HG02973 (cell line): ENCODE measurements around the gene KLHDC1.
"Not testable (repeated sequence)": the region's sequence is repeated elsewhere in the genome, so short reads cannot be mapped to it uniquely, and the experiment has no call there.

Source experiments
- ATAC-seq: cut with Tn5 transposase; IDR thresholded peaks from one replicate; pipeline ENCODE4 v1.9.1; 2021; ENCODE audit warnings: moderate library complexity; ENCODE audit not compliant: unreplicated experiment

The KLHDC1 gene

DNA sequence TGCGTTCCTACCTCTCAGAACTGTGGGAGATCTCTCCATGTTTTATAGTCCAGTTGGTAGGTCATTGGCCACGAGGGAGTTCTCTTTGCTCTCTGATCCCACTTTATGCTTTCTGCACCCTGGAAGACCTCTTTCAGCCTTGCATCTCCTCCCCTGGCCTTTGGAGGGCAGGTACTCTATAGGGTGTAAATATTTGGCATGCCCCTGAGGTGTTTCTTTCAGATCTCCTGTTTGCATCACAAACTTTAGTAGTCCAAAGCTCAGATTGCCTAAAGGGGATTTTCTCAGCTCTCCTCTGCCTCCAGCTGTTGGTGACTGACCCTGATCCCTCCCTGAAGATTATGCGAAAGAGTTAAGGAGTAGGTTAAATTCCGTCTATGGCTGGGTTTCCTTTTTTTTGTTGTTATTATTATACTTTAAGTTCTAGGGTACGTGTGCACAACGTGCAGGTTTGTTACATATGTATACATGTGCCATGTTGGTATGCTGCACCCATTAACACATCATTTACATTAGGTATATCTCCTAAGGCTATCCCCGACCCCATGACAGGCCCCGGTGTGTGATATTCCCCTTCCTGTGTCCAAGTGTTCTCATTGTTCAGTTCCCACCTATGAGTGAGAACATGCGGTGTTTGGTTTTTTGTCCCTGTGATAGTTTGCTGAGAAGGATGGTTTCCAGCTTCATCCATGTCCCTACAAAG, 29.0 kb downstream of the KLHDC1 start:
- not testable (repeated sequence) for ATAC-seq

DNA sequence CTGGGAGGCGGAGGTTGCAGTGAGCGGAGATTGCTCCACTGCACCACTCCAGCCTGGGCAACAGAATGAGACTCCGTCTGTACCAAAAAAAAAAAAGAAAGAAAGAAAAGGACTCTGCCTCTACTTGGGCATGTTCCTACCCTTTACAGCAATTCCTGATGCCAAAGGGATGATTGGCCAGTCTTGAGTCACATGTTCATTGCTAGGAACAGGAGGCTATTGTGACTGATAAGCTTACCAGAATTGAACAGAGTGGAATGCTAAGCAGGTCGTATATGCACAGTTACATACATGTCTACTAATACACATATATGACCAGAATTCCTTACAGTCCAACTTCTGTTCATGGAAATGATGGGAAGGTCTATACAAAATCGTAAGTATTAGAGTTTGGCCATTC, 34.3 kb downstream of the KLHDC1 start:
- no peak for ATAC-seq

DNA sequence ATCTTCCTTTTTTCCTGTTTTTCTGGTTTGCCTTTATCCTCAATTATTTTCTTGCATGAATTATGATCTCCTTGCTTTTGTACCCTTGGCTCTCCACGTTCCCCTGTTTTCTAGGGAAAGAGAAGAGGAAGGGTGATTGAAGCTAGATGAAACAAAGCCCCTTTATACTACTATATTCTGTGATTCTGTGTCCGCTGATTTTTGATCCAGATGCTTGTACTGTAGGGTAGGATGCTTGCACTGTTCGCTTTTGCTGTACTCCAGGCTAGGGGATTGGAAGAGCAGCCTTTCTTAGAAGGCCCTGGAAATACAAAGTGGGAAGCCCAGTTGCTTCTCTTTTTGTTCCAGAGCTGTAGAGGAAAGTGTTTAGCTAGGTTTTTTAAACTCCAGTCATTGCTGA, 40.0 kb downstream of the KLHDC1 start:
- ATAC-seq, result no peak

DNA sequence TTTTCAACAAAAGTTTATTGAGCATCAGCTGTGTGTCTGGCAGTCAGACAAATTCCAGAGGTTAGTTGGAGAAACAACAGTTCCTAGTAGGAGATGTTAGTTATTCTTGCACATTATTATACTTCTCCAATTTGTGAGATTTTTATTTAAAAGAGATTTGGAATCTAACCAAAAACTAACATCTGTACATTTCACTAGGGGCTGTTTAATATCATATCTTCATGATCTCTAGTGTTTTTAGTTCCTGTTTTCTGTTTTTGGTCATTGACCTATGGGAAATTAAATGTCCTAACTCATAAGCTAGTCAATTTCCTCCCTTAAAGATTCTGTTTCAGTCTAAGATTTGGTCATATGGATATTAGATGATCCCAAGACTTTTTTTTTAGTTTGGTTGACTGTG, 40.9 kb downstream of the KLHDC1 start:
- no peak for ATAC-seq

DNA sequence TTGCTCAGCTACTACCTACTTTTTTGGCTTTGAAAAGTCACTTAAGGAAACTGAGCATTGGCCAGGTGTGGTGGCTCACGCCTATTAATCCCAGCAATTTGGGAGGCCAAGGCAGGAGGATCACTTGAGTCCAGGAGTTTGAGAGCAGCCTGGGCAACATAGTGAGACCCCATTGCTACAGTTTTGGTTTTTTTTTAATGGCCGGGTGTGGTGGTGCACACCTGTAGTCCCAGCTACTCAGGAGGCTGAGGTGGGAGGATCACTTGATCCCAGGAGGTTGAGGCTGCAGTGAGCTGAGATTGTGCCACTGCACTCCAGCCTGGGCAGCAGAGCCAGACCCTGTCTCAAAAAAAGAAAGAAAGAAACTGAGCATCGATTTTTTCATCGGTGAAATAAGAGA, 42.7 kb downstream of the KLHDC1 start:
- not testable (repeated sequence) for ATAC-seq

DNA sequence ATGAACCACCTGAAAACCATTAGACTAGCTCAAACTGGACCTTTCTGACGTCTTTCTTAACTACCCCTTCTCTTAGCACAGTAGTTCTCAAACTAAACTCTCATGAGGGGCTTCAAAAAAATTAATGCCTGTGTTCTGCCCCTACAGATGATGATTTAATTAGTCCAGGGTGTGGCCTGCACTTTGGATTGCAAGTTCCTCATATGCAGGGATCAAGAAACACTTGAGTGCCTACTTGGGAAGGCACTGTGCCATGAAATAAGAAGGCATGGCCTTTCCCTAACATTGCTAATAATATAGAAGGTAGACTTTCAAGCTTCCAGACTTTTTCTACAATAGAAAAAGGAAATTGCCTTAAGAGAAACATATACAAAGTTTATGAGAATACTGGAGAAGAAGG, 52.3 kb downstream of the KLHDC1 start:
- no peak for ATAC-seq

DNA sequence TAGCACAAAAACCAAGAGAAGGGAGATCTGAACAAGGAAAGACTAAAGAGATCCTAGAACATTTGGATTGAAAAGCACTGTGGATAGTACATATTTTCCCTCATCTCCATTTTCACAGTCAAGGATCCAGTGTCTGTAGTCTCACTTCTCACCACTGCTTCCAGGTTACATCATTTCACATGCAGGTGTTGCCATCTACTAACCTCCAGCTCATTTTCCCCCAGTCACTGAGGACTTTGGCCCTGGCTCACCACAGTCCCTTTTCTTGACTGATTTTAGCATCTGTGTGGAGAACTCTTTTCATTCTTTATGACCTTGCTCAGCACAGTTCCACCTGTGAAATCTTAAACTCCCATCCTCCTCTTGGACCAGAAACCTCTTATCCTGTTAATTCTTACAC, 53.6 kb downstream of the KLHDC1 start:
- ATAC-seq, result not testable (repeated sequence)

DNA sequence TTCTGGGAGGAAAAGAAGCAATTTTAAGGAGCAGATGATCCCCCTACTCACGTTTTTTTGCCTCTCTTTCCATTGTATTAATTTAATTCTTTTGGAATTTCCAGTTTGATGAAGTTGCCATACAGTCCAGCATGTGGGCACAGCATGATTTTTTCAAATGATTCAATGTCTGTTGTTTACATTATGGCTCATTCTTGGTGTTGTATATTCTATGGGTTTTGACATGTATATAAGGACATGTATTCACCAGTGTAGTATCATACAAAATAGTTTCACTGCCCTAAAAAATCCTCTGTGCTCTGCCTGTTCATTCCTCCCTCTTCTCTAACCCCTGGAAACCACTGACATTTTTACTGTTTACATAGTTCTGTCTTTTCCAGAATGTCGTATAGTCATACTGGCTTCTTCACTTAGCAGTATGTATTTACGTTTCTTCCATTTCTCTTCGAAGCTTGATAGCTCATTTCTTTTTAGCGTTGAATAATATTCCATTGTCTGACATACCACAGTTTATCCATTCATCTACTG, 61.7 kb downstream of the KLHDC1 start:
- ATAC-seq, result no peak

DNA sequence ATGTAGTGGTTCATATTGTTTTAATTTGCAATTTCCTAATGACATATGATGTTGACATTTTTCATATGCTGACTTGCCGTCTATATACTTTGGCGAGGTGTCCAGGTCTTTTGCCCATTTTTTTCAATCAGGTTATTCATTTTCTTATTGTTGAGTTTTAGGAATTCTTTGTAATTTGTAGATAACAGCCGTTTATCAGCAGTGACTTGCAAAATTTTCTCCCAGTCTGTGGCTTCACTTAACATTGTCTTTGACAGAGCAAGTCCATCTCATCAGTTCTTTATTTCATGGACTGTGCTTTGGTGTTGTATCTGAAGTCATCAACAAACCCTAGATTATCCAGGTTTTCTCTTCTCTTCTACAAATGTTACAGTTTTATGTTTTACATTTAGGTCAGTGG, 62.5 kb downstream of the KLHDC1 start:
- no peak for ATAC-seq

DNA sequence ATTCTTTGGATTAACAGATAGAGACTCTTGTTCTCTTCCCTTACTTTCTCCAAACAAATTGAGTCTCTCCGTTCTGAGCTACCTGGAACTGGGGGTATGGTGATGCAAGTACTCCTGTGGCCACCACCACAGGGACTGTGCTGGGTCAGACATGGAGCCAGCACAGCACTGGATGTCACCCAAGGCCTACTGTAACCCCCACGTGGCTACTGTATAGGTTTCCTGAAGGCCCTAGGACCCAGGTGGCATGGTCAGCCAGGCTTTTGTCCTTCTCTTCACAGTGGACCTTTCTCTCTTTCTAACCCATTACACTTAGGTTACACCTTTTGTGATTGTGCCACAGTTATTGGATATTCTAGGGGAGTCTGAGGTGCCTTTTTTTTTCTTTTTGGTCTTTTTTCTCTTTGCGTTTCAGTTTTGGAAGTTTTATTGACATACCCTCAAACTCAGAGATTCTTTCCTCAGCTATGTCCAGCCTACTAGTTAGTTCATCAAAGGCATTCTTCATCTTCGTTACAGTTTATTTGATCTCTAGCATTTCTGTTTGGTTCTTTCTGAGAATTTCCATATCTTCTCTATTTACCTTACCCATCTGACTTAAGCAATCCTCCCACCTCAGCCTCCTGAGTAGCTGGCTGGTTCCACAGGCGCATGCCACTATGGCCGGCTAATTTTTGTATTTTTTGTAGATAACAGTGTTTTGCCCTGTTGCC, 69.1 kb downstream of the KLHDC1 start:
- no peak for ATAC-seq

DNA sequence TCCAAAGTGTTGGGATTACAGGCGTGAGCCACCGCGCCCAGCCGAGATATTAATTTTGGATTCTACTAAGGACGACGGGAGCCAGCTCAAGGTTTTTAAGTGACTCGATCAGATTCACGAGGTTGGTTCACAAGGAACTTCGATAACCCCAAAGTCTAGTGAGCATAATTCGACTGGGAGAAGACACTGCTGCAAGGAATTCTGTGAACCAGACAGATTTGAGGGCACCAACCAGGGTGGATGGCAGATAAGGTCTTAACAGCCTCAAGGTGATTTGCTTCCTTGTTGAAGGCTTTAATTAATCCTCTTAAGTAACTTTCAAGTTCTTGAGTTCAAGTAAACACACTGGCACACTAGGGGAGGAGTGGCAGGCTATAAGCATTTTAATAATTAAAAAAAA, 73.9 kb downstream of the KLHDC1 start:
- no peak for ATAC-seq

DNA sequence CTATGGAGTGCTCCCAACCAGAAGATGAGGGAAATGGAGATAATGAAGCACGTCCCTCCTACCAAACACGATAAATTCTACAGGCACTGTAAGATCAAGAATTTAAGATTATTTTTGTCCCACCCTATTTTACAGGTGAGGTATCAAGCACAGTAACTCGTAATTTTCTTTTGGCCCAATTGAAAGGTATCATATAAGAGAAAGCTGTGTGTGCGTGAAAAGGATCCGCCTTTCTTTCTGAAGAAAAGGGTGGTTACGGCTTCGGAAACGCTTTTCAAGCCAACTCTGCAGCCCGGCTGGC, 74.3 kb downstream of the KLHDC1 start:
- ATAC-seq, result peak; percentile 1

DNA sequence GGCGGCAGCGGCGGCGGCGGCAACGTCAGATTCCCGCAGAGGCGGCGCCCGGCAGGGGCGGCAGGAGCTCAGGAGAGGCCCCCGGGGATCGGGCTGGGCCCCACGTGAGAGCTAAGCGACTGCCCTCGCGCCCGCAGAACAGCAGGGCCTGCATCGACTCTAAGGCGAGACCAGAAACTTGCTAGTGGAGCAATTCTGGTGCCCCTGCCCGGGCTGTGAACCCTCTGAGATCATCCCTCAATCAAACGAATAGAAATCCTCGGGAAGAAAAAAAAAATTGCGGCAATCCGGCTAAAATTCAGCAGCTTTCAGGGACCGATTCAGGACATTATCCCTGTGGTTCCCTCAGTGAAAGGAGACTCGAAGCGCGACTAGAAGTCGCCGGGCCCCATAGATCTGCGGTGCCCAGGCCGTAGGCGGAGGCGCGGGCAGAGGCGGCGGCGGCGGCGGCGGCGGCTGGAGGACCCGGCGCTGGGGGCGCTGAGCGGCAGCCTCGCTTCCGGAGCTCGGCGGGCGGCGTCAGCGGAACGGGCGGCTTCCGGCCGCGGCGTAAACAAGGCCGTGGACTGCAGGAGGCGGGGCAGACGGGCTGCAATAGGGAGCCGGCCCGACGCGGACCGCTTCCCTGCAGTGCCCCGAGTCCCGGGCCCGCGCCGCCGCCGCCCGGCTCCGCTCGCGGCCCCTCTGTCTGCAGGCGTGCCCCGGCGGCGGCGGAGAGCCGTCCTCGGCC, 74.8 kb downstream of the KLHDC1 start, which contains the start of gene KLHDC2:
Gene KLHDC2, plus strand, starts transcription at position 583 of the 730 bp plus-strand sequence. CDS start 316 bp downstream, outside the sequence.
- peak; percentile 92 for ATAC-seq

DNA sequence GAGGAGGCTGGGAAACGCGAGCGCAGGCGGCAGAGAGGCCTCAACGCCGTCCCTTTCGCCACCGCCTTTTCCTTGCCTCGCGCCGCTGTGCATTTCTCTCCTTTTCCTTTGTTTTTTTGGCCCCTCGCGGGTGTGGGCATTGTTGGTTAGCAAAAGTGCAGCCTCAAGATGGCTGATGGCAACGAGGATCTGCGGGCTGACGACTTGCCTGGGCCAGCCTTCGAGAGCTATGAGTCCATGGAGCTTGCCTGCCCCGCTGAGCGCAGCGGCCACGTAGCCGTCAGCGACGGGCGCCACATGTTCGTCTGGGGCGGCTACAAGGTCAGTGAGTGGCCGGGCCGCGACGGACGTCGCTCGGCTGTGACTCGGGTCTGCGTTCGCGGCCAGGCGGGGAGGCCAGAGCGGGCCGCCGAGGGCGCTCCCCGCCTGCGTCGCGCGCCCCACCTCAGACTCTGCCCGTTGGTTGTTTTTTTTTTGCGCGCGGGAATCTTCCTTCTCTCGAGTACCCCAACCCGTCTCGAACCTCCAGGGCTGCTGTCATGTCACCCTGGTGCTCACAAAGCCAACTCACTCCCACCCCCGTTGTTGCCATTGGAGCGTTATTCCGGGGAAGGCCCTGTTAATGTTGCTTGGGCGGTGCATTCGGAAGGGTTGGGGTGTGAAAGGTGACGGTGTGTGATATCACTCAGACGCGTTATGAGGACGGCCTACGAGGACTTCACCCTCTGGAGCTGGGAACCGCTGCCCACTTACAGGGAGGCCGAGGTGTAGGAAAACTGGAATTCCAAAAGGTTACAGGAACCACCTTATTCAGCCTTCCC, 75.6 kb downstream of the KLHDC1 start:
- peak; percentile 36 for ATAC-seq

DNA sequence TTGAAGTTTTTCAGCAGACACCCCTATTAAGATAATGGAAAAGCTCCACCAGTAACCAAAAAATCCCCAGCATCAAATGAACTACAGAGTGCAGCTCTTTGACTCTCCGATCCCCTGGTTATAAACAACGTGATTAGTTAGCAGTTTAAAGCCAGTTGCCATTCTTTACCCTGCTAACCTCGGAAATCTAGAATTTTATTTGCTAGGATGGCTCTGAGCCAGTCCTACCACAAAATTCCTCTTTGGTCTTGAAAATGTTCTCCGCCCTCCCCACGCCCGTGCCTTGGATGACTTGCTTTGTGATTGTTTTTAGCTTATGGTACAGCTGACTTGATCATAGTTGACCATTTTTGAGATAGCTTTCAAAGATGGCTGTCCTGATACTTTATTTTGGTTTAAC, 76.3 kb downstream of the KLHDC1 start:
- ATAC-seq, result no peak

DNA sequence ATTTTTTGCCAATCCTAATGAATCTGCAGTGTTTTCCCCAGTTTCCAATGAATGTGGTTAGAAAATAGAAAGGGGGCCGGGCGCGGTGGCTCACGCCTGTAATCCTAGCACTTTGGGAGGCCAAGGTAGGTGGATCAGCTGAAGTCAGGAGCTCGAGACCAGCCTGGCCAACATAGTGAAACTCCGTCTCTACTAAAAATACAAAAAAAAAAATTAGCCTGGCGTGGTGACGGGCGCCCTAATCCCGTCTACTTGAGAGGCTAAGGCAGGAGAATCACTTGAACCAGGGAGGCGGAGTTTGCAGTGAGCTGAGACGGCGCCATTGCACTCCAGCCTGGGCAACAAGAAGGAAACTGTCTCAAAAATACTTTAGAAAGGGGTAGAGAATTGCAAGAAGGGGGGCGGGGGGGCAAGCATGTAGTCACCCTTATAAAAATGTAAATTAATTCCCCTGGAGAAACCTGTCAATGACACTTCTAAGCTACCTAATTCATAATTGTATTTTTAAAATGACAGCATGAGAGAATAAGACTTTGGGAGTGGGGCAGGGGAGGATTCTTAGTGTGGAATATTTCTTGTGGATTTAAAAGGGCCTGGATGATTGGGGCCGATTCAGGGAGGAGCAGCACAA, 76.8 kb downstream of the KLHDC1 start:
- ATAC-seq, result no peak

DNA sequence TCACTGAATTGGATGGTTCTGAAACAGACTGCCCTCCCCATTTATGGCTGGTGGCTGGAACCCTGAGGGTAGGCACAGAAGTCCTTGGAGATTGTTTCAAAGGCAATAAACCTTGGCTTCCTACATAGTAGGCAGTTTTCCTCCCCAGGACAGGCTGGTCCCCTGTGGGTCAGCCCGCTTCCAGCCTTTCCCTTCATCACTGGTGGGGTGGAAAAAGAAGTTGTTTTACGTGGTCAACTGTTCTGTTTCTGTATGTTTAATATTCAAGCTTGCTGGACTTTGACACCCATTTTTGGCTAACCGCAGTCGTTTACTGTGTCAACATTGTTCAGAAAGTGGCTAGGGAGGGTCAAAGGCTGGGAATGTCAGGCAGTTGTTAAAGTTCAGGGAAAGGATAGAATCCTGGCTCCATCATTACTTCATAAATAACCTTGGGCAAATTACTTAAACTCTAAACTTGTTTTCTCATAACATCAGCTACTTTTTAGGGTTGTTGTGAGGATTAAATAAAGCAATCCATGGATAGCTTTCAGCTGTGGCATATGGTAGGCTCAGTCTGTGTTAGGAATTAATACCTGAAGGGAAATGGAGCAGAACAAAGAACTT, 77.4 kb downstream of the KLHDC1 start:
- no peak for ATAC-seq

DNA sequence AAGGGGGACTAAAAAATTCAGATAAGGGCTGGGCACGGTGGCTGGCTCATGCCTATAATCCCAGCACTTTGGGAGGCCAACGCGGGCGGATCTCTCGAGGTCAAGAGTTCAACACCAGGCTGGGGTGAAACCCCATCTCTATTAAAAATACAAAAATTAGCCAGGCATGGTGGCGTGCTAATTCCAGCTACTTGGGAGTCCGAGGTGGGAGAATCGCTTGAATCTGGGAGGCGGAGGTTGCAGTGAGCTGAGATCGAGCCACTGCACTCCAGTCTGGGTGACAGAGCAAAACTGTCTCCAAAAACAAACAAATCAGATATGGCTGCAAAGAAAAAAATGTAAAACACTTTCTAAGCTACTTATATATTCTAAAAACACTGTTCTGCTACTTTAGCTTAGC, 78.8 kb downstream of the KLHDC1 start:
- ATAC-seq, result not testable (repeated sequence)

DNA sequence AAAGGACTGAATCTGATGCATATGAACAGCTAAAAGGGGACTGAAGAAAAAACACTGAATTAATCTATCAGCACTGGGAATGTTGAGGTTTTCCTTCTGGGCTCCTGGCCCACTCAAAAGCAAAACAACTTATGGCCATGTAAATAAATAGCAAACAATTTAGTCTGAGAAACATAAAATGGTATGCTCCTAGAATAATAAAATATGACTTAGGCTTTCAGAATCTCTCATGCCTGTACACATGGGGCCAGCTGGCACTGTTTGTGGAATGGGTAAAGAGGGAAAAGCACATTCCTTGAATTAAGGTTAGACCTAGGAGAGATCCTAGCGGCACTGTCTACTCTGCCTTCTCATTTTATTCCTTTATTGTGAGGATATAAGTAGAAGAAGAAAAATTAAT, 81.2 kb downstream of the KLHDC1 start:
- no peak for ATAC-seq

DNA sequence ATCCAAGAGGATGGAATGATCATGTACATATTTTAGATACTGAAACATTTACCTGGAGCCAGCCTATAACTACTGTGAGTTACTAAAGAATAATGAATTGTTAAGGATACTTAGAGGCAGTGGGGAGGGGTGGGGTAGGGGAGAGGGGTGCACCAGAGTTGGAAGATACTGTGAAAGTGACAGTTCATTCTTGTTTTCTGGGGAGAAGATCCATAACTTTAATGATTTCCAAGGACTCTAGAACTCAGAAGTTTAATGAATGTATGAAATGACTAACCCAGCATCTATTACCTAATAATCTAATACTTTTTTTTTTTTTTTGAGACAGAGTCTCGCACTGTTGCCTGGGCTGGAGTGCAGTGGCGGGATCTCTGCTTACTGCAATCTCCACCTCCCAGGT, 85.5 kb downstream of the KLHDC1 start:
- no peak for ATAC-seq
